Activated CD4-positive, alpha-beta T cell treated with anti-CD3 and anti-CD28 coated beads, Interleukin-2, amount 50 U/mL, for 24 hours (primary cell): ENCODE measurements around the gene LRRC37A3.
"Not testable (repeated sequence)": the region's sequence is repeated elsewhere in the genome, so short reads cannot be mapped to it uniquely, and the experiment has no call there.

ENCODE experiments used
- DNase-seq, 2 donors: peaks; one replicate each; pipeline ENCODE4 v3.0.0-alpha.2; 2020; ENCODE audit warnings: low read depth in 1 of 2, low spot score in 1 of 2

The LRRC37A3 gene

DNA sequence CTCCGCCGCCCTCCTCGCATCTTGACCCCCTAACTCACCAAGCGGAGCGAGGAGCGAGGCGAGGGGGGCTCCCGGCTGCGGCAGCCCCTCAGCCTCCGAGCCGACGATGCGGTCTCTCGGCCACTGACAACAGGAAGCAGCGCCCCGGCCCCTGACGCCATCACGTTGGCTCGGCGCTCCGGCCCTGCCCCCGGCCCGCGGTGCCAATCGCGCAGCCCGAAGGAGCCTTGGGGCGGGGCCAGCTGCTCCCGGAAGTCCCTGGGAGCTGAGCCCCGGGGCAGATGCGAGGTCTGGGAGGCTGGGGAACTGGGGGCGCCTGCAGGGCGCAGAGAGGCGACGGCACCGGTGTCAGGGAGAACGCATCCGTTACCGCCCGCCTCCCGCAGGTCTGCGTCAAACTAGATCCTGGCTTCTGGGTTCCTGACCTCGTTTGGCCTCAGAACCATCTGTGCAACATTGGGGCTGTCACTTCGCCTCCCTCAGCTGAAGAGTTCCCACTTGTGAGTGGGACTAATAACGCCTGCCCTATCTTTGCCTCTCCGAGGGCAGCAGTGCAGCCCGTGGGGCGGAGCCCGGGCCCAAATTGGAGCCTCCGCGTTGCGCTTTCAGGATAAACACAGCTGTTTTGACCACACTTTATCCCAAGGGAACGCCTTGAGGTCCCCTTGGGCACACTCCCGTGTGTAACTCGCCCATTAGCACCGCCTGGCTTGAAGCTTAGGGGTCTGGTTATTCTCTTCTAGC lies 82.1 kb downstream of the LRRC37A3 start:
- peak; percentile 67 to 74 for DNase-seq

DNA sequence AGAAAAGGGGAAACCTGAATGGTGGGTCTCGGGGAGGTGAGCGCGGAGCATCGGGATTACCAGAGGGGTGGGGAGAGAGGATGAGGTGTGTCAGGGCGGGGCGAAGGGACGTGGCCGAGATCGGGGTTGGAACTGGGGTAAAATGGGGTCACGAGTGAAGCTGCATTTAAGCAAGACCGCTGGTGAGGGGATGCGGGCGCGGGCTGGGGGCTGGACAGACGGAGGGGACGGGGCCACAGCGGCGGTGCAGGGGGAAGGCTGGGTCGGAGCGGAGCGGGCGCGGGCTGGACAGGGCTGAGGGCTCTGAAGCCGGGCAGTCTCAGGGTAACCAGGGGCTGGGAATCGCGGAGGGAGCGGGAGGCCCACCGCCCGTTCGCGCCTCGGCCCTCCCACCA lies 82.7 kb downstream of the LRRC37A3 start:
- not testable (repeated sequence) for DNase-seq

DNA sequence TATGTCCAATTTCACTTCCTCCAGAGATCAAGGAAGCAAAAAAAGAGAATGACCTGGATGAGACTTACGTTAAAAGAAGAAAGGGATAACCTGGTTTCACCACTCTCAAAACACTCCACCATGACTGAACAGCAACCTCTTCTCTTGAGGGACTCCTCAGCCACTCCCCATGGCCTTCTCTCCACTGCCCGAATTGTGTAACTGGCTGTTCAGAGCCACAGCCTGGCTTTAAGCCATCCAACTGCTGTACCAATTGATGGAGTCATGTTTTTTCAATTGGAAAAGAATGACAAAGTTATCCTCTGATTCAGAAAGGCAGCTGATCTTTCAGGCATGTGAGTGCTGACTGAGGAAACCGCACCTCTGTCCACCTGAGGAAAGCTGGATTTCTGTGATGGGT lies 85.2 kb downstream of the LRRC37A3 start:
- DNase-seq, result not testable (repeated sequence)

DNA sequence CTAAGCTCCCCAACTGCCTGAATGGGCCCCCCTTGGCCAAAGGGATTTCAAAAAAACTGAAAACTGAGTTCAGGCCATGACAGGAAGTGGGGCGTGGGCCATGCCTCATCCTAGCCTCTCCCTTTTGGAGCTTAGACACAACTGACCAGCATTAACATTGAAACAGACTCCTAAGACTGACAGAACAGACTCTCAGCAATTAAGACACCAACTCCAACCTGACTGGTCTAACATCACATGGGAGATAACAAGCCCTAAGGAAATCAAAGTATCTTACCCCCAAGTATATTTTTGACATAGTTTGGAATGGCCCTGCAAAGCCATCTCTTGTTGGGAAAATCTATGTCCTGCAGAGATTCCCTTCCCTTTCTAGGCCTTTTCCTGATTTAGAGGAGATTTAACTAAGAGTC lies 88.6 kb downstream of the LRRC37A3 start:
- not testable (repeated sequence) for DNase-seq

DNA sequence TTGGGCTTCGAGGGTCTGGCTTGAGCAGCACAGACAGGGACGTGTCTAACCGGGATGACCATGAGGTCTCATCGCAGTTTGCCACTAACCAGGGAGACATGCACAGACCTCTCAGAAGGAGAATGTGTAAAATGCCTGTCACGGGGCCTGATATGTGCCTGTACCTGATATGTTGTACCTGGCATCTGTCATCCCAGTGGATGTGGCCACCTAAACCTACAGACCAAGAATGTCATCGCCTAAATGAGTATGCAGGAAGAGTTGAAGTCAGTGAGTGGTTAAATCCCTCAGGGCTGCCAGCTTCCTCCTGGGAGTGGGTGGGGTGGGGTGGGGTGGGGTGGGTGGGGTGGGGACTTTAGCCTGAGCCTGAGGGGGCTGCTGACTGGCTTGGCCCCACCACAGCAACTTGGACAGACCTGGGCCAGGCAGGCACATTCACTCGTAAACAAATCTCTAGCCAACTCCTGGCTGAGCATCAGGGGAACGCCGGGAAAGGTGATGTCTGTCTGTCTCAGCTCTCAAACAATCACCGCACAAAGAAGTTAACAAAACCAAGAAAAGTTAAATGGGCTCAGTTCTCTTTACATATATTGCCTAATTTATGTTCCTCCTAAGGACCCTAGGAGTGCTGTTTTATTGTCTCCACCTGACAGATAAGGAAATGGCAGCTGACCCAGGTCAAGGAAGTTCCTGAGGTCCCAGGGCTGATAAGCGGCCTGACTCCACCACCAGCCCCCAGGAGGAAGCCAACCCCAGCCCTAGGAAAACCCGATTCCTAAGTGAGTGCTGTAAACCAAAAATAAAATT lies 89.3 kb downstream of the LRRC37A3 start:
- DNase-seq, result not testable (repeated sequence)

DNA sequence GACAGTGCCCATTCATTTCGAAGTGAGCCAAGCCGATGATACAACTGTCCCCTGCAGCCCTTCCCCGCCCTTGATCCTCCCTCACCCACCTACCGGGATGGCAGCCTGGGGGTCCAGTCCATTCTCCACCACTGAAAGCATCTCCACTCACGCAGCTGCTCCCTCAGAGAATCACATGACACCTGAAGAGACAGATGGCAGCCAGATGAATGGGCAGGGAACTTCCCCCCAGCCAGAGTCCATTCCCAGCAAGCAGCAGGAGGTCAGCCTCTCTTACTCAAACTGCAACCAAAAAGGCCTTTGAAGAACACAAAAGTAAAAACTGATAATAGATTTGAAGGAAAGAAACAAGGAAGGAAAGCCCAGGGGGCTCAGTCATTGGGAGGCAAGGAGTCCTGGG lies 90.2 kb downstream of the LRRC37A3 start:
- DNase-seq, result not testable (repeated sequence)

DNA sequence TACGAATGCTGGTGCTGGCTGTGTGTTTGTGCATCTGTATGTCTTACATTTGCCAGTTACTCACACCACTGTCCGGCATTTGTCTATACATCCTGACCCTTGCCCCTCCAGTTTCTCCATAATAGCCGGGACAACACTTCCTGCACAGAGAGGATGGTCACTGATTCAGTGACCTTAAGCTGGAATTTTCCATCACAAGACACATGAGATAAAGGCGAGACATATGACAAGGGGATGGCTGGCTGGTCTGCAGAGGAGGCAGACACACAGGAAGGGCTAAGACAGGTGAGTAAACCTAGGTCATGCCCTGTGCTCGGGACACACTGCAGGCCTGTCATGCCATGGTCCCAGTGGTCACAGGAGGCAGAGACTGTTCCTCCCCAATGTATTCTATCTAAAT lies 100.4 kb downstream of the LRRC37A3 start:
- not testable (repeated sequence) for DNase-seq

DNA sequence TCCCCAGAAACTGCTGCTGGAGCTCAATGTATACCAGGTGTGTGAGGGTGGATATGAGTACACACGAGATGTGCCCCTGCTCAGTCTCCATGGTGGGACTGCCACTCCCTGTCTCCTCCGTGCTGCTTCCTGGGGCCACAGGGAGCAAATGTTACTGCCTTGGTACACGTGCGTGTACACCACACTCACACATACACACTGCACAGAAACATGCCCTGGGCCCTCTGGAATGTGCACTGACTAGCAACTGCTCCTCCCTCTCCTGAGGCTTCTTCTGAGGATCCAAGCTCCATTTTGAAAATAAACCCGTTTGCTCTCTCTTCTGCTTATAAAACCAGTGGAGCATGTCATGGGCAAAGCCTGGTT lies 103.5 kb downstream of the LRRC37A3 start:
- not testable (repeated sequence) for DNase-seq

DNA sequence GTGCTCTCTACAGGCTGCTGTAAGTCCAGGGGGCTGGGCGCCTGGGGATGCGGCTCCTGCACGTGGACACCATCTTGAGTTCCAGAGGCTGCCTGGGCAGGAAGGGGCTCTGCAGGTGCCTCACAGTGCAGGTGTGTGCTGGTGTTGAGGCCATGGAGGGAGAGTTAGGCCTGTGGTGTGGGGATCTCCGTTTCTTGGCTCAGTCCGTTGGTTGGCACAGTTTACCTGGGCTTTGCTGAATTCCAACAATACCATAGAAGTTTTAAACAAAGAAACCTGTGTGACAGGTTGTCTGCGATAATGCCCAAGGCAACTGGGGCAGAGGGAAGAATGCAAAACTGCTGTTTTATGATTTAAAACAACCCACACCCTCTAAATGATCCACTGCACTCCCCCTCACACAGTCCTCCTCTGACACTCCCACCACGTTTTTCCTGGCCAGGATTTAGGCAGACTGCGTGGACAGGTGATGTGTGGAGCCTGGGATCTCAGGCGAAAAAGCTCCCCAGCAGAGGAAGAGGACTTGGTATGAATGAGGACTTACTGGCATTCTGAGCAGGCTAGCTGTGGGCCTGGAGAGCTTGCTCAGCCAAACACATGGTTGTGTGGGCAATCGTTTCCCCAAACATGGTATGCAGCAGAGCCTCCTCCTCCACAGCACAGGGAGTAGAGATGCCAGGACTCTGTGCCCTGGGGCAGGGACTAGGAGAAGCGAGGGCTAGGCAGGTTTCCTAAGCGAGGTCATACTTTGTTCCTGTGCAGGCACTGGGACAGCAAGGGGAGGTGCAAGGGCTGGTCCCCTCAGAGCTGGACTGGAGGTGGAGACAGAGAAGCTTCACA lies 104.1 kb downstream of the LRRC37A3 start:
- not testable (repeated sequence) for DNase-seq

DNA sequence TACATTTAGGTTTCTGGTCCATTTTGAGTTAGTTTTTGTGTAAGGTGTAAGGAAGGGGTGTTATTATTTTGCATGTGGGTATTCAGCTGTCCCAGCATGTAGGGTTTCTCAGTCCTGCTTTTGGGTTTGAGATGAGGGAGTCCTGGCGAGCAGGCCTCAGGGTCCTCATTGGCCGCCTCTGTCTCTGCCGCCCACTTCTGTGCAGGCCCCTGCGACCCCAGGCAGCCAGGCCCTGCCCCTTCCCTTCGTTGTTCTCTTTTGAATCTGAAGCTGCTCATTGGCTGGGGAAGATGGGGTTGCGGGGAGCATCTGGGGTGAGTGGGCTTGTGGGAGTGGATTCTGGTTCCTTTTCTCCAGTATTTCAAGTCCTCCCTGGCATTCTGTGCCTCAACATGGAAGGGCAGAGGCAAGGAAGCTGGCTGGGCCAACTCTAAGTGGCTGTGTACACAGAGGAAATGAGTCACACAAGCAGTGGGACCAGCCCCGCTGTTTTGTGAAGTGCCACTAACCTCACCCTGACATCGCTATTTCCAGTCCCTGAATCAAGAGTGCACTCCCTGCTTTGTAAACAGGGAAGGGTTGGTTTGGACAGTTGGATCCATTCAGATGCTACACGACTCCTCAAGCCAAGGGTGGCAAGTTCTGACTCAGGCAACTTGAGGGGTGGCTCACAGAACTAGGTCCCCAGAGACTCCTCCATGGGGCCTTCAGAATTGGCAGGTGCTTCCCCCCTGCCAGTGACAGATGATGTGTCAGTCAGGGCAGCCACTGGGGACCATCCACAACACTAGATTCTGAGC lies 110.9 kb downstream of the LRRC37A3 start:
- peak; percentile 9 to 44 for DNase-seq
